HepG2 (cell line): ENCODE measurements around the gene PARN. TPM values are rescaled to one million over a fixed set of nuclear protein-coding genes. Genes with fewer than 3 reads are reported as not detected.

Experiments
- ATAC-seq: fragments of 200-7000 bp; cut with Tn5 transposase; 3 replicates; pipeline ENCODE4 v1.9.1; 2020; ENCODE audit warnings: mild to moderate bottlenecking, moderate library complexity
- BruUV-seq: library from RNA; stranded (reverse); fragments of 400-500 nt; replicated peaks from 2 replicates; lab custom pipeline; 2021; lab: Mats Ljungman, UMichigan
- CTCF ChIA-PET: fragments of 300-600 bp; formaldehyde crosslinking; extraction: SDS; loops from one replicate; lab custom pipeline; 2021; ENCODE audit warnings: low total read pairs, inconsistent platforms, low intra/inter-chr PET ratio; lab: Yijun Ruan, JAX
- POLR2A ChIA-PET: fragments of 350-600 bp; sonication (Branson Sonifier 250); formaldehyde crosslinking; loops from one replicate; lab custom pipeline; 2020; ENCODE audit warnings: antibody characterized with exemption, inconsistent platforms; lab: Yijun Ruan, JAX
- DNase-seq: peaks from one replicate; pipeline ENCODE4 v3.0.0-alpha.2; 2015; ENCODE audit warnings: low spot score
- FAIRE-seq: peaks from 3 replicates; lab custom pipeline; 2011; peaks lifted over from hg19 to GRCh38; lab: Jason Lieb, UNC
- H2AFZ ChIP-seq: one replicate; pipeline ENCODE4 v1.6.1; 2011; ENCODE audit warnings: low read length, inconsistent platforms
- H3K27ac ChIP-seq: fragments of 300-600 bp; 3 replicates; pipeline ENCODE4 v1.8.0; 2011; ENCODE audit warnings: mixed run types, mild to moderate bottlenecking, mixed read lengths, low read length, inconsistent platforms; ENCODE audit not compliant: insufficient read depth; ENCODE audit errors: extremely low read length
- H3K27me3 ChIP-seq, 2 experiments: fragments of 200-600 bp in 1 of 2; 2 replicates in 1 of 2; 3 replicates in 1 of 2; pipeline versions ENCODE4 v1.6.0 to v1.8.0; 2011; ENCODE audit warnings: low read length in 2 of 2, mild to moderate bottlenecking in 2 of 2, moderate library complexity in 2 of 2, inconsistent platforms in 1 of 2; ENCODE audit not compliant: insufficient read depth in 2 of 2, control insufficient read depth in 1 of 2
- H3K36me3 ChIP-seq, 2 experiments: fragments of 200-600 bp in 1 of 2; replicated peaks in 1 of 2; 2 replicates in 1 of 2; 3 replicates in 1 of 2; pipeline versions ENCODE4 v1.5.1 to v1.8.0; 2011; ENCODE audit warnings: low read length in 2 of 2, inconsistent platforms in 1 of 2; ENCODE audit not compliant: insufficient read depth in 2 of 2, control insufficient read depth in 1 of 2
- H3K4me1 ChIP-seq: 2 replicates; pipeline ENCODE4 v1.5.1; 2012; ENCODE audit warnings: low read length, inconsistent platforms; ENCODE audit not compliant: insufficient read depth
- H3K4me2 ChIP-seq: 2 replicates; pipeline ENCODE4 v1.6.0; 2011; ENCODE audit warnings: low read depth, low read length, inconsistent platforms
- H3K4me3 ChIP-seq, 3 experiments: fragments of 200-600 bp in 1 of 3; sonication (generic), shearing (Covaris generic) in 1 of 3; replicated peaks in 1 of 3; 2 replicates each; pipeline ENCODE4 v1.5.1; 2011 to 2016; ENCODE audit warnings: low read length in 3 of 3, inconsistent platforms in 2 of 3, low read depth in 2 of 3, mild to moderate bottlenecking in 2 of 3, control low read depth in 1 of 3, mixed read lengths in 1 of 3; ENCODE audit not compliant: insufficient read depth in 1 of 3
- H3K79me2 ChIP-seq: one replicate; pipeline ENCODE4 v1.6.1; 2011; ENCODE audit warnings: low read length, inconsistent platforms; ENCODE audit not compliant: insufficient read depth
- H3K9ac ChIP-seq: 2 replicates; pipeline ENCODE4 v1.6.0; 2011; ENCODE audit warnings: mild to moderate bottlenecking, low read depth, low read length, inconsistent platforms; ENCODE audit not compliant: insufficient read depth
- H3K9me3 ChIP-seq: 2 replicates; pipeline ENCODE4 v1.5.1; 2012; ENCODE audit warnings: mild to moderate bottlenecking, low read length
- H4K20me1 ChIP-seq: 2 replicates; pipeline ENCODE4 v1.6.0; 2011; ENCODE audit warnings: inconsistent platforms, mild to moderate bottlenecking, low read length, moderate library complexity; ENCODE audit not compliant: insufficient read depth
- BRCA1 ChIP-seq: sonication (generic); formaldehyde crosslinking; IDR thresholded peaks from 2 replicates; pipeline ENCODE4 v1.4.0; 2020; ENCODE audit warnings: missing genetic modification reagents
- ELF3 ChIP-seq: IDR thresholded peaks from 2 replicates; pipeline ENCODE4 v1.6.1; 2016; ENCODE audit warnings: missing genetic modification reagents, missing compliant biosample characterization
- ELK4 ChIP-seq: sonication (generic); formaldehyde crosslinking; IDR thresholded peaks from 2 replicates; pipeline ENCODE4 v1.9.0; 2021; ENCODE audit warnings: missing genetic modification reagents, borderline replicate concordance
- GFI1 ChIP-seq: sonication (generic); formaldehyde crosslinking; IDR thresholded peaks from 2 replicates; pipeline ENCODE4 v1.5.0; 2020; ENCODE audit warnings: missing genetic modification reagents, mild to moderate bottlenecking, borderline replicate concordance
- HMG20B ChIP-seq: conservative IDR thresholded peaks from 2 replicates; pipeline ENCODE4 v1.6.1; 2016; ENCODE audit warnings: missing genetic modification reagents, missing compliant biosample characterization
- HNRNPH1 ChIP-seq: fragments of 200-400 bp; formaldehyde crosslinking; optimal IDR thresholded peaks from 2 replicates; pipeline ENCODE3; 2017; ENCODE audit warnings: mild to moderate bottlenecking, low read depth, low read length
- KDM2A ChIP-seq: sonication (generic); formaldehyde crosslinking; IDR thresholded peaks from 2 replicates; pipeline ENCODE4 v1.4.0; 2020; ENCODE audit warnings: low read depth, missing genetic modification reagents, borderline replicate concordance
- MAFF ChIP-seq: IDR thresholded peaks from 2 replicates; pipeline ENCODE4 v1.6.1; 2011; ENCODE audit warnings: low read depth, low read length, improper control_type of control experiment
- MAFK ChIP-seq, 2 experiments: IDR thresholded peaks in 1 of 2; conservative IDR thresholded peaks in 1 of 2; 2 replicates each; pipeline ENCODE4 v1.6.1; 2011; ENCODE audit warnings: improper control_type of control experiment in 2 of 2, low read length in 2 of 2
- NFIC ChIP-seq: IDR thresholded peaks from 2 replicates; pipeline ENCODE4 v1.6.1; 2012; ENCODE audit warnings: mild to moderate bottlenecking, low read length, inconsistent platforms
- NR2F6 ChIP-seq, 2 experiments: IDR thresholded peaks; 2 replicates each; pipeline ENCODE4 v1.6.1; 2016; ENCODE audit warnings: antibody characterized with exemption in 1 of 2, mild to moderate bottlenecking in 1 of 2
- PCBP1 ChIP-seq: fragments of 200-400 bp; formaldehyde crosslinking; IDR thresholded peaks from 2 replicates; pipeline ENCODE4 v1.6.1; 2017; ENCODE audit warnings: mild to moderate bottlenecking, low read depth, low read length, borderline replicate concordance
- RXRB ChIP-seq: IDR thresholded peaks from 2 replicates; pipeline ENCODE4 v1.6.1; 2016; ENCODE audit warnings: borderline replicate concordance, missing genetic modification reagents, missing compliant biosample characterization
- SMYD3 ChIP-seq: sonication (generic); formaldehyde crosslinking; IDR thresholded peaks from 2 replicates; pipeline ENCODE4 v1.8.1; 2023; ENCODE audit warnings: mild to moderate bottlenecking, missing genetic modification reagents
- TEAD3 ChIP-seq: optimal IDR thresholded peaks from 2 replicates; pipeline ENCODE3; 2016; ENCODE audit warnings: borderline replicate concordance
- XRCC5 ChIP-seq: fragments of 200-400 bp; formaldehyde crosslinking; optimal IDR thresholded peaks from 2 replicates; pipeline ENCODE3; 2017; ENCODE audit warnings: mild to moderate bottlenecking, low read length
- ZBTB43 ChIP-seq: sonication (generic); formaldehyde crosslinking; conservative IDR thresholded peaks from 2 replicates; pipeline ENCODE4 v1.4.0; 2020; ENCODE audit warnings: missing genetic modification reagents
- ZNF121 ChIP-seq: sonication (generic); formaldehyde crosslinking; IDR thresholded peaks from 2 replicates; pipeline ENCODE4 v1.5.0; 2020; ENCODE audit warnings: mild to moderate bottlenecking, missing genetic modification reagents
- ZNF207 ChIP-seq: fragments of 450-650 bp; IDR thresholded peaks from 2 replicates; pipeline ENCODE4 v1.6.1; 2016; ENCODE audit warnings: antibody characterized with exemption, borderline replicate concordance
- ZNF3 ChIP-seq: IDR thresholded peaks from 2 replicates; pipeline ENCODE4 v1.7.0; 2017; ENCODE audit warnings: inconsistent platforms
- ZNF644 ChIP-seq: IDR thresholded peaks from 2 replicates; pipeline ENCODE4 v1.6.1; 2016; ENCODE audit warnings: low read depth
- WGBS: methylation state at CpG from one replicate; pipeline ENCODE4 v1.1.6; 2017; ENCODE audit warnings: low lambda C conversion rate; 5-methylcytosine and 5-hydroxymethylcytosine counted together
- in situ Hi-C: cut with HindIII; loops from 2 replicates; pipeline ENCODE4 v1.10.0; 2017; ENCODE audit warnings: low pct_unique_long_range_greater_than_20kb; ENCODE audit not compliant: extremely low pct_ligation_motif_present
- intact Hi-C: fragments of 100-400 bp; cut with micrococcal nuclease; formaldehyde crosslinking; loops from one replicate; pipeline ENCODE4 v1.10.0; 2022; ENCODE audit not compliant: unreplicated experiment
- polyA plus RNA-seq, 8 experiments: library from polyadenylated mRNA; depleted of rRNA in 3 of 8; stranded (reverse) in 7 of 8; unstranded in 1 of 8; fragments of >200 nt; fragmentation: Illumina TruSeq in 4 of 8; extraction: Trizol in 4 of 8; gene quantifications; 2 replicates each; pipeline versions ENCODE4 v1.2.1 to v1.2.3, GENCODE V29; 2011 to 2016; ENCODE audit warnings: low read depth in 4 of 8, missing spikeins in 1 of 8, mixed read lengths in 1 of 8; ENCODE audit not compliant: insufficient read depth in 1 of 8
- total RNA-seq, 5 experiments: library from RNA; depleted of rRNA; stranded (reverse); fragments of >200 nt; fragmentation: Illumina TruSeq; extraction: Trizol; gene quantifications; 2 replicates each; pipeline ENCODE4 v1.2.3, GENCODE V29; 2016; ENCODE audit warnings: low read depth in 1 of 5
- TF ChIP-seq, protein P1 (sequence below): sonication (generic); formaldehyde crosslinking; IDR thresholded peaks from 2 replicates; pipeline ENCODE4 v1.8.1; 2023; ENCODE audit warnings: mild to moderate bottlenecking, missing genetic modification reagents

Gene PARN
- total and polyA plus RNA-seq, 2 of the 13 experiments (the other 11 are each of a cell fraction or from before 2014, with no cell fraction given): 13.3 to 47.6 TPM

- TF ChIP-seq ELK4 (CRISPR knock-in tag) (no peak), SMYD3 (CRISPR knock-in tag) (no peak), XRCC5 (no peak), GFI1 (CRISPR knock-in tag) (peak; percentile 90), ELF3 (CRISPR knock-in tag) (0 out of 2 replicates have a peak, but pooled peaks have one; percentile 10), MAFF (peak; percentile 24; the same call in 1 of the 2 replicates), KDM2A (CRISPR knock-in tag) (no peak), ZNF207 (no peak), NR2F6 (IDR thresholded peaks at IDR 0.05) (no peak), NR2F6 (CRISPR knock-in tag; IDR thresholded peaks at IDR 0.05) (0 out of 2 replicates have a peak, but pooled peaks have one; percentile 9), TEAD3 (CRISPR knock-in tag) (peak; percentile 46), HMG20B (CRISPR knock-in tag) (peak; percentile 64; the same call in 1 of the 2 replicates), ZNF644 (0 out of 2 replicates have a peak, but pooled peaks have one; percentile 8), MAFK (conservative IDR thresholded peaks at IDR 0.05 in 1 of 2, IDR thresholded peaks at IDR 0.05 in 1 of 2; ENCODE audit: low read length in 2 of 2) (0 out of 4 replicates have a peak, but pooled peaks of 1 of the 2 experiments have one; percentile 17)
These were observed 144.9 kb downstream of the PARN start (continued) for GRCh38 chr16:14485121-14485551.

- 96% methylated on average over 6 of the region's 6 CpGs for WGBS
- H3K79me2 ChIP-seq: no peaks in the 10 kb centered on the region
- intact Hi-C loops (loop anchor here (10.0 kb wide), 1 partner anchor 79 kb away; no protein-coding TSS in a partner anchor), in situ Hi-C loops (no loop called here)
- no peak overlapping the region for H3K27ac ChIP-seq
- ChIA-PET CTCF (no interaction called here), POLR2A (no interaction called here)
- ATAC-seq (no peak), DNase-seq (no peak), FAIRE-seq (no peak)
- peaks cover 5 to 36% of the 10 kb centered on the region in 2 experiments; a peak in 4 of 5 replicates for H3K36me3 ChIP-seq
- no peak overlapping the region for H3K9ac ChIP-seq
- H3K27me3 ChIP-seq: no peaks in the 10 kb centered on the region
- H3K4me2 ChIP-seq: no peak overlapping the region
- H3K4me3 ChIP-seq: no peak overlapping the region
- H3K9me3 ChIP-seq: peaks cover 2% of the 10 kb centered on the region; the same call in 1 of the 2 replicates
- BruUV-seq: no TSS peak
- H2AFZ ChIP-seq: no peak overlapping the region
- peaks cover 54% of the 10 kb centered on the region for H3K4me1 ChIP-seq
- no peaks in the 10 kb centered on the region for H4K20me1 ChIP-seq
- TF ChIP-seq, protein P1, sequence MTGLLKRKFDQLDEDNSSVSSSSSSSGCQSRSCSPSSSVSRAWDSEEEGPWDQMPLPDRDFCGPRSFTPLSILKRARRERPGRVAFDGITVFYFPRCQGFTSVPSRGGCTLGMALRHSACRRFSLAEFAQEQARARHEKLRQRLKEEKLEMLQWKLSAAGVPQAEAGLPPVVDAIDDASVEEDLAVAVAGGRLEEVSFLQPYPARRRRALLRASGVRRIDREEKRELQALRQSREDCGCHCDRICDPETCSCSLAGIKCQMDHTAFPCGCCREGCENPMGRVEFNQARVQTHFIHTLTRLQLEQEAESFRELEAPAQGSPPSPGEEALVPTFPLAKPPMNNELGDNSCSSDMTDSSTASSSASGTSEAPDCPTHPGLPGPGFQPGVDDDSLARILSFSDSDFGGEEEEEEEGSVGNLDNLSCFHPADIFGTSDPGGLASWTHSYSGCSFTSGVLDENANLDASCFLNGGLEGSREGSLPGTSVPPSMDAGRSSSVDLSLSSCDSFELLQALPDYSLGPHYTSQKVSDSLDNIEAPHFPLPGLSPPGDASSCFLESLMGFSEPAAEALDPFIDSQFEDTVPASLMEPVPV (CRISPR knock-in tag): no peak
- TF ChIP-seq NFIC (no peak), ZBTB43 (no peak), PCBP1 (no peak), ZNF3 (CRISPR knock-in tag) (no peak), HNRNPH1 (no peak), ZNF121 (CRISPR knock-in tag) (no peak), RXRB (CRISPR knock-in tag) (no peak), BRCA1 (CRISPR knock-in tag) (no peak), ELF3 (CRISPR knock-in tag) (peak; percentile 66; the same call in 1 of the 2 replicates)
These were observed 146.2 kb downstream of the PARN start for GRCh38 chr16:14483819-14484385.
